ENCODE measurements around the gene BCL11A.

BCL11A gene

DNA sequence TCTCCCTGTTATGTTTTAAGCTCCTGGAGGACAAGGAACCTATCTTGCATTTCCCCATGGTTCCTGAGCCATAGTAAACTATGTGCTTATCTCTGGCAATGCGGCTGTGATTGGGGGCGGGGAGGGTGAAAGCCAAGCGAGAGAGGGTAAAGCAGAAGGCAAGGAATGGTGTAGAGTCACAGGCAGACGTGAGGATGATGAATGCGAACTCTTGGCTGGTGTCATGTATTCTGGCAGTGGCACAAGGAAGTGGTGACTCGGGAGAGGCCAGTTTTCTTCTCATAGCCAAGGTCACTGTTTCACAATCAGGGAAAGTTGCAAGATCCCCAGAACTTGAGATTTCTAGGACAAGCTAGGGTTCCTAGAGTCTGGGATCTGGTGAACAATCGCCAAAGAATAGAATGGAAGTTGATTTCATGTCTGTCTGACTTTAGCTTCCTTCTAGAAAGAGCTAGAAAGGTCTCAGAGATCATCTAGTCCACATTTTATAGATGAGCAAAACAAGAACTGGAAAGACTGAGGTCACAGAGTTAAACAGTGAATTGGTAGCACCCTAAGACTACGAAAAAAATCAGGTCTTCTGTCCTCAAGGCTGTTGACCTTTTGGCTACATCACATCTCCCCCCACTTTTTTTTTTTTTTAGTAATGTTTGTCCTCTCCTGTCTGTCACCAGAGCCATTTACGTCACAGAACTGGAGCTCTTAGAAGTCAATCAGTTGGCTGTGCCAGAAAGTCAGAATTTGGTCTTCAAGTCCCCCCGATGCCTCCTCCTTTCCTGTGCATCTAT lies 137.0 kb downstream of the BCL11A start:
- TF ChIP-seq YY1 (IDR thresholded peaks at IDR 0.05; ENCODE audit: low read depth) (no peak), TCF12 (IDR thresholded peaks at IDR 0.05; ENCODE audit: low read depth) (no peak), ZBTB7A (IDR thresholded peaks at IDR 0.05; ENCODE audit: low read depth) (no peak), NFIC (IDR thresholded peaks at IDR 0.05) (no peak), EP300 (IDR thresholded peaks at IDR 0.05; ENCODE audit: borderline replicate concordance) (no peak), TEAD4 (IDR thresholded peaks at IDR 0.05) (no peak), CEBPB (IDR thresholded peaks at IDR 0.05) (no peak), FOXM1 (IDR thresholded peaks at IDR 0.05; ENCODE audit: borderline replicate concordance, low read depth) (no peak)
- TF ChIP-seq, protein P1, sequence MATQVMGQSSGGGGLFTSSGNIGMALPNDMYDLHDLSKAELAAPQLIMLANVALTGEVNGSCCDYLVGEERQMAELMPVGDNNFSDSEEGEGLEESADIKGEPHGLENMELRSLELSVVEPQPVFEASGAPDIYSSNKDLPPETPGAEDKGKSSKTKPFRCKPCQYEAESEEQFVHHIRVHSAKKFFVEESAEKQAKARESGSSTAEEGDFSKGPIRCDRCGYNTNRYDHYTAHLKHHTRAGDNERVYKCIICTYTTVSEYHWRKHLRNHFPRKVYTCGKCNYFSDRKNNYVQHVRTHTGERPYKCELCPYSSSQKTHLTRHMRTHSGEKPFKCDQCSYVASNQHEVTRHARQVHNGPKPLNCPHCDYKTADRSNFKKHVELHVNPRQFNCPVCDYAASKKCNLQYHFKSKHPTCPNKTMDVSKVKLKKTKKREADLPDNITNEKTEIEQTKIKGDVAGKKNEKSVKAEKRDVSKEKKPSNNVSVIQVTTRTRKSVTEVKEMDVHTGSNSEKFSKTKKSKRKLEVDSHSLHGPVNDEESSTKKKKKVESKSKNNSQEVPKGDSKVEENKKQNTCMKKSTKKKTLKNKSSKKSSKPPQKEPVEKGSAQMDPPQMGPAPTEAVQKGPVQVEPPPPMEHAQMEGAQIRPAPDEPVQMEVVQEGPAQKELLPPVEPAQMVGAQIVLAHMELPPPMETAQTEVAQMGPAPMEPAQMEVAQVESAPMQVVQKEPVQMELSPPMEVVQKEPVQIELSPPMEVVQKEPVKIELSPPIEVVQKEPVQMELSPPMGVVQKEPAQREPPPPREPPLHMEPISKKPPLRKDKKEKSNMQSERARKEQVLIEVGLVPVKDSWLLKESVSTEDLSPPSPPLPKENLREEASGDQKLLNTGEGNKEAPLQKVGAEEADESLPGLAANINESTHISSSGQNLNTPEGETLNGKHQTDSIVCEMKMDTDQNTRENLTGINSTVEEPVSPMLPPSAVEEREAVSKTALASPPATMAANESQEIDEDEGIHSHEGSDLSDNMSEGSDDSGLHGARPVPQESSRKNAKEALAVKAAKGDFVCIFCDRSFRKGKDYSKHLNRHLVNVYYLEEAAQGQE (IDR thresholded peaks at IDR 0.05; ENCODE audit: low read depth) = no peak

DNA sequence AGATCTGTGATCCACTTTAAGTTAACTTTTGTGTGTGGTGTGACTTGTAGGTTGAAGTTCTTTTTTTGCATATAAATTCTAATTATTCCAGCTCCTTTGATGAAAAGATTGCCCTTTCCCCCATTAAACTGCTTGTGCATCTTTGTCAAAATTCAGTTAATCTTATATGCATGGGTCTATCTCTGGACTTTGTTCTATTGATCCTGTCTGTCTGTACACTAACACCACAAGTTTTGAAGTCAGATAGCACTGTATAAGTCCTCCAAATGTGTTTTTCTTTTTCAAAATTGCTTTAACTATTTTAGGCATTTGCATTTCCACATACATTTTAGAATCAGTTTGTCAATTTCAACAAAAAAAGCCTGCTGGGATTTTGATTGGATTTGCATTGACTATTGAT lies 137.6 kb downstream of the BCL11A start:
- TF ChIP-seq, protein P1 (IDR thresholded peaks at IDR 0.05; ENCODE audit: low read depth) = no peak
- TF ChIP-seq RAD21 (IDR thresholded peaks at IDR 0.05; ENCODE audit: low read depth) = no peak
- no peak for TF ChIP-seq EP300 (IDR thresholded peaks at IDR 0.05; ENCODE audit: borderline replicate concordance)
- no peak for TF ChIP-seq ZBTB7A (IDR thresholded peaks at IDR 0.05; ENCODE audit: low read depth)
- TF ChIP-seq TEAD4 (IDR thresholded peaks at IDR 0.05) = no peak
- TF ChIP-seq YY1 (IDR thresholded peaks at IDR 0.05; ENCODE audit: low read depth) = no peak
- no peak for TF ChIP-seq TCF12 (IDR thresholded peaks at IDR 0.05; ENCODE audit: low read depth)
- TF ChIP-seq, protein P2, sequence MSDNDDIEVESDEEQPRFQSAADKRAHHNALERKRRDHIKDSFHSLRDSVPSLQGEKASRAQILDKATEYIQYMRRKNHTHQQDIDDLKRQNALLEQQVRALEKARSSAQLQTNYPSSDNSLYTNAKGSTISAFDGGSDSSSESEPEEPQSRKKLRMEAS (IDR thresholded peaks at IDR 0.05) = no peak
- TF ChIP-seq NFIC (IDR thresholded peaks at IDR 0.05) = no peak
- TF ChIP-seq FOXM1 (IDR thresholded peaks at IDR 0.05; ENCODE audit: borderline replicate concordance, low read depth) = no peak
- no peak for TF ChIP-seq TAF1 (IDR thresholded peaks at IDR 0.05; ENCODE audit: low read depth)
- no peak for TF ChIP-seq CEBPB (IDR thresholded peaks at IDR 0.05)
- TF ChIP-seq EGR1 (IDR thresholded peaks at IDR 0.05) = no peak
- no peak for TF ChIP-seq CREB1 (IDR thresholded peaks at IDR 0.05; ENCODE audit: low read depth)
- TF ChIP-seq, protein P3, sequence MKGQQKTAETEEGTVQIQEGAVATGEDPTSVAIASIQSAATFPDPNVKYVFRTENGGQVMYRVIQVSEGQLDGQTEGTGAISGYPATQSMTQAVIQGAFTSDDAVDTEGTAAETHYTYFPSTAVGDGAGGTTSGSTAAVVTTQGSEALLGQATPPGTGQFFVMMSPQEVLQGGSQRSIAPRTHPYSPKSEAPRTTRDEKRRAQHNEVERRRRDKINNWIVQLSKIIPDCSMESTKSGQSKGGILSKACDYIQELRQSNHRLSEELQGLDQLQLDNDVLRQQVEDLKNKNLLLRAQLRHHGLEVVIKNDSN (IDR thresholded peaks at IDR 0.05) = no peak

DNA sequence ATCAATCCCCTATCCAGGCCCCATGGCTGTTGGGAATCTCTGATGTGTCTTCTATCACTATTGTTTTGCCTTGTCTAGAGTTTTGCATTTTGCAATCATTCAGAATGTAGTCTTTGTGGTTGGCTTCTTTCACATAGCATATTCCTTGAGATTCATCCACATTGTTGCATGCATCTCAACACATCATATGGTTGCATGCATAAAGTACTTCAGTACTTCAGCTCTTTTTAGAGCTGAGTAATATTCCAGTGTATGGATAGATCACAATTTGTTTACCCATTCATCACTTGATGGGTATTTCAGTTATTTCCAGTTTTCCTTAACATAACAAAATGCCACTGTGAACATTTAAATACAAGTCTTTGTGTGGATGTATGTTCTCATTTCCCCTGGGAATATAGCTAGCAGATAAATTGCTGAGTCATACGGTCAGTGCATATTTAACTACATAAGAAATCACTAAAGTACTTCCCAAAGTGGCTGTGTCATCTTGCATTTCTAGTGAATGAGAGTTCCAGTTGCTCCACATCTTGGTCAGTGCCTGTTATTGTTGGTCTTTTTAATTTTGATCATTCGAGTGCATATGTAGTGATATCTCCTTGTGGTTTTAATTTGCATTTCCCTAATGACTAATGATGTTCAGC lies 138.8 kb downstream of the BCL11A start:
- TF ChIP-seq CEBPB (IDR thresholded peaks at IDR 0.05) (no peak), RAD21 (IDR thresholded peaks at IDR 0.05; ENCODE audit: low read depth) (no peak), NFIC (IDR thresholded peaks at IDR 0.05) (no peak), EGR1 (IDR thresholded peaks at IDR 0.05) (no peak), ZBTB7A (IDR thresholded peaks at IDR 0.05; ENCODE audit: low read depth) (no peak), TCF12 (IDR thresholded peaks at IDR 0.05; ENCODE audit: low read depth) (no peak), CREB1 (IDR thresholded peaks at IDR 0.05; ENCODE audit: low read depth) (no peak), TAF1 (IDR thresholded peaks at IDR 0.05; ENCODE audit: low read depth) (no peak), EP300 (IDR thresholded peaks at IDR 0.05; ENCODE audit: borderline replicate concordance) (no peak), FOXM1 (IDR thresholded peaks at IDR 0.05; ENCODE audit: borderline replicate concordance, low read depth) (no peak)
- TF ChIP-seq, protein P2 (IDR thresholded peaks at IDR 0.05) = no peak
- TF ChIP-seq, protein P1 (IDR thresholded peaks at IDR 0.05; ENCODE audit: low read depth) = no peak
- TF ChIP-seq, protein P3 (IDR thresholded peaks at IDR 0.05) = no peak

DNA sequence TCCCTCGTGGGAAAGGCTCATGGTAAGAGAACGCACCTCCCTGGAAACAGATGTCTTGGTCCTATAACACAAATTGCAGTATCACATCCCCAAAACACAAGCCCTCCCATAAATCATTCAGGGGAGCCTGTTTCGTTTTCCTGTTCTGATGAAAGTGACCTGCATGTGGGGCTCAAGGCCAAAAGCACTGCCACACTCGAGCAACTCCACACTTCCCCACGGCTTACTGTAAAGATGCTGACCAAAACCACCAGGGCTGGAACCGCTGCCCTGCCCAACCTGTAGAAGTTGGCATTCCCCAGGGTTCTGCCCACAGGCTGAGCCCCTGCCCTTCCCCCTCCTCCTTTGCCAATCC lies 139.7 kb downstream of the BCL11A start:
- TF ChIP-seq FOXM1 (IDR thresholded peaks at IDR 0.05; ENCODE audit: borderline replicate concordance, low read depth) = no peak
- TF ChIP-seq, protein P2 (IDR thresholded peaks at IDR 0.05) = no peak

All from Ishikawa (cell line).